ENCODE results near the gene STK26. TPM values are rescaled to one million over a fixed set of nuclear protein-coding genes. Genes with fewer than 3 reads are reported as not detected.
A peak's percentile ranks its signal among the peaks of the same experiment; 100 is the strongest.
"Not testable (repeated sequence)": the region's sequence is repeated elsewhere in the genome, so short reads cannot be mapped to it uniquely, and the experiment has no call there.

The STK26 gene
- total RNA-seq, 1 experiment from 2014 or later: 49.5 TPM

GRCh38 chrX:132004728-132005127 is 18.4 kb upstream of the STK26 start:
- H3K9me3 ChIP-seq (ENCODE audit: low read length): no peaks in the 10 kb centered on the region
- H3K9ac ChIP-seq (ENCODE audit: low read length): no peak overlapping the region
- H3K4me3 ChIP-seq (ENCODE audit: low read length): no peak overlapping the region
- H3K36me3 ChIP-seq (ENCODE audit: insufficient read depth, low read length): no peaks in the 10 kb centered on the region
- no peak overlapping the region for H2AFZ ChIP-seq (ENCODE audit: low read length)
- no peak overlapping the region for H3K27ac ChIP-seq (ENCODE audit: low read length)
- H3K79me2 ChIP-seq (ENCODE audit: low read length): no peaks in the 10 kb centered on the region
- no peaks in the 10 kb centered on the region for H3K9me2 ChIP-seq (replicated peaks; ENCODE audit: insufficient read depth, low read length)
- H4K20me1 ChIP-seq (ENCODE audit: insufficient read depth, low read depth, low read length): no peaks in the 10 kb centered on the region
- no peaks in the 10 kb centered on the region for H3K4me1 ChIP-seq (ENCODE audit: low read length)
- no peak overlapping the region for H3K4me2 ChIP-seq (ENCODE audit: low read depth, low read length, poor library complexity, severe bottlenecking)
- DNase-seq: no peak
- H3K27me3 ChIP-seq (ENCODE audit: low read length): no peaks in the 10 kb centered on the region

GRCh38 chrX:132009350-132009749 is 13.8 kb upstream of the STK26 start:
- no peak overlapping the region for H3K9ac ChIP-seq (ENCODE audit: low read length)
- H3K36me3 ChIP-seq (ENCODE audit: insufficient read depth, low read length): no peaks in the 10 kb centered on the region
- H2AFZ ChIP-seq (ENCODE audit: low read length): no peak overlapping the region
- H3K4me1 ChIP-seq (ENCODE audit: low read length): peaks cover 10% of the 10 kb centered on the region; the same call in 1 of the 2 replicates
- H3K9me3 ChIP-seq (ENCODE audit: low read length): no peaks in the 10 kb centered on the region
- no peak overlapping the region for H3K4me2 ChIP-seq (ENCODE audit: low read depth, low read length, poor library complexity, severe bottlenecking)
- DNase-seq: no peak
- H3K27ac ChIP-seq (ENCODE audit: low read length): no peak overlapping the region
- no peaks in the 10 kb centered on the region for H3K79me2 ChIP-seq (ENCODE audit: low read length)
- H3K27me3 ChIP-seq (ENCODE audit: low read length): no peaks in the 10 kb centered on the region
- no peaks in the 10 kb centered on the region for H4K20me1 ChIP-seq (ENCODE audit: insufficient read depth, low read depth, low read length)
- no peaks in the 10 kb centered on the region for H3K9me2 ChIP-seq (replicated peaks; ENCODE audit: insufficient read depth, low read length)
- no peak overlapping the region for H3K4me3 ChIP-seq (ENCODE audit: low read length)

- H3K4me1 ChIP-seq (ENCODE audit: low read length); H3K9ac ChIP-seq (ENCODE audit: low read length); H3K4me3 ChIP-seq (ENCODE audit: low read length); DNase-seq; H4K20me1 ChIP-seq (ENCODE audit: insufficient read depth, low read depth, low read length); H3K4me2 ChIP-seq (ENCODE audit: low read depth, low read length, poor library complexity, severe bottlenecking); H2AFZ ChIP-seq (ENCODE audit: low read length); H3K27ac ChIP-seq (ENCODE audit: low read length); H3K27me3 ChIP-seq (ENCODE audit: low read length); H3K9me2 ChIP-seq (replicated peaks; ENCODE audit: insufficient read depth, low read length); H3K79me2 ChIP-seq (ENCODE audit: low read length); H3K36me3 ChIP-seq (ENCODE audit: insufficient read depth, low read length); H3K9me3 ChIP-seq (ENCODE audit: low read length): not testable (repeated sequence)
Measured at GRCh38 chrX:132010213-132010612, 12.9 kb upstream of the STK26 start.

- no peak overlapping the region for H3K4me2 ChIP-seq (ENCODE audit: low read depth, low read length, poor library complexity, severe bottlenecking)
Measured at GRCh38 chrX:132015875-132016274, 7.2 kb upstream of the STK26 start.

GRCh38 chrX:132016628-132017430 is 6.3 kb upstream of the STK26 start:
- Histone ChIP-seq H3K27me3 (ENCODE audit: low read length) (no peaks in the 10 kb centered on the region), H2AFZ (ENCODE audit: low read length) (no peak overlapping the region), H3K9ac (ENCODE audit: low read length) (no peak overlapping the region), H3K9me3 (ENCODE audit: low read length) (no peaks in the 10 kb centered on the region), H3K4me3 (ENCODE audit: low read length) (no peak overlapping the region), H3K4me1 (ENCODE audit: low read length) (peaks cover 10% of the 10 kb centered on the region; the same call in 1 of the 2 replicates), H4K20me1 (ENCODE audit: insufficient read depth, low read depth, low read length) (no peaks in the 10 kb centered on the region), H3K9me2 (replicated peaks; ENCODE audit: insufficient read depth, low read length) (no peaks in the 10 kb centered on the region), H3K36me3 (ENCODE audit: insufficient read depth, low read length) (no peaks in the 10 kb centered on the region), H3K79me2 (ENCODE audit: low read length) (no peaks in the 10 kb centered on the region), H3K4me2 (ENCODE audit: low read depth, low read length, poor library complexity, severe bottlenecking) (no peak overlapping the region), H3K27ac (ENCODE audit: low read length) (no peak overlapping the region)
- no peak for DNase-seq

More at GRCh38 chrX:132015875-132016274, 7.2 kb upstream of the STK26 start:
- Histone ChIP-seq H3K9ac (ENCODE audit: low read length) (no peak overlapping the region), H2AFZ (ENCODE audit: low read length) (no peak overlapping the region), H3K79me2 (ENCODE audit: low read length) (no peaks in the 10 kb centered on the region), H3K9me2 (replicated peaks; ENCODE audit: insufficient read depth, low read length) (no peaks in the 10 kb centered on the region), H3K4me1 (ENCODE audit: low read length) (peaks cover 10% of the 10 kb centered on the region; the same call in 1 of the 2 replicates), H3K27ac (ENCODE audit: low read length) (no peak overlapping the region), H3K9me3 (ENCODE audit: low read length) (no peaks in the 10 kb centered on the region), H4K20me1 (ENCODE audit: insufficient read depth, low read depth, low read length) (no peaks in the 10 kb centered on the region), H3K4me3 (ENCODE audit: low read length) (no peak overlapping the region), H3K27me3 (ENCODE audit: low read length) (no peaks in the 10 kb centered on the region), H3K36me3 (ENCODE audit: insufficient read depth, low read length) (no peaks in the 10 kb centered on the region)
- DNase-seq: no peak

DNA sequence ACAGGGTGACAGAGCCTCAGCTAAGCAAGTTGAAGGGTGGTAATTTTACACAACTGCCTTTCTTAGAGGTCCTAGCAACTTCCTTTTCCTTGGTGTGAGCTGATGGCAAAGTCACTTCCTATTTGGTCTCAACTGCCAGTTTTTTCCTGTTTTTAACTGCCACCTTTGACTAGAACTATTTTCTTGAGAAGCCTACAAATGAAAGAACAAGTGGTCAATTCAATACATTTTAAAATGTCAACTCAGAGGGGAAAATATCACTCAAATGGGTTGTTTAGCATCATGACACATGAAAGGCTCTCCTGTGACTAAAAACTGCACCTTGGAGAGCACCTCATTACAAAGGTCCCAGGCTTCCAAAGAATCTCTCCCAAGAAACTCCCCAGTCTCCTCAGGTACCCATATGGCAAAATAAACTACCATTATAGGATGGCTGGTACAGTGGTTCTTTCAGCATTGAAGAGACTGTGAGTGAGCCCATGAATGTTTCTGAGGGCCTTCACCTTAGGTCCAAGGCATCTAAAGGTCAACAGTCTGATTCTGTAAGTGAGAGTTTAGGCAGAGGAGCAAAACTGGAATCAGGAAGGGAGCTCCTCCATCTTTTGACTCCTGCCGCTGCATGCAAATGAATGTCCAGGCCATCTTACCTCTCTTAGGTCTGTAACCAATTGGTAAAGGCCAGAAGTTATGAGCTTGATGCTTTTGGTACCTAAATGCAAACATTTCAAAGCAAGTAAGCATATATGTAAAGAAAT is 5.5 kb upstream of the STK26 start:
- no peak overlapping the region for H3K4me3 ChIP-seq (ENCODE audit: low read length)
- no peak for DNase-seq
- no peak overlapping the region for H2AFZ ChIP-seq (ENCODE audit: low read length)
- H3K36me3 ChIP-seq (ENCODE audit: insufficient read depth, low read length): no peaks in the 10 kb centered on the region
- no peak overlapping the region for H3K27ac ChIP-seq (ENCODE audit: low read length)
- H3K79me2 ChIP-seq (ENCODE audit: low read length): no peaks in the 10 kb centered on the region
- peaks cover 14% of the 10 kb centered on the region; the same call in 1 of the 2 replicates for H3K4me1 ChIP-seq (ENCODE audit: low read length)
- no peaks in the 10 kb centered on the region for H3K27me3 ChIP-seq (ENCODE audit: low read length)
- no peaks in the 10 kb centered on the region for H3K9me2 ChIP-seq (replicated peaks; ENCODE audit: insufficient read depth, low read length)
- no peaks in the 10 kb centered on the region for H3K9me3 ChIP-seq (ENCODE audit: low read length)
- no peak overlapping the region for H3K4me2 ChIP-seq (ENCODE audit: low read depth, low read length, poor library complexity, severe bottlenecking)
- H4K20me1 ChIP-seq (ENCODE audit: insufficient read depth, low read depth, low read length): no peaks in the 10 kb centered on the region
- no peak overlapping the region for H3K9ac ChIP-seq (ENCODE audit: low read length)

DNA sequence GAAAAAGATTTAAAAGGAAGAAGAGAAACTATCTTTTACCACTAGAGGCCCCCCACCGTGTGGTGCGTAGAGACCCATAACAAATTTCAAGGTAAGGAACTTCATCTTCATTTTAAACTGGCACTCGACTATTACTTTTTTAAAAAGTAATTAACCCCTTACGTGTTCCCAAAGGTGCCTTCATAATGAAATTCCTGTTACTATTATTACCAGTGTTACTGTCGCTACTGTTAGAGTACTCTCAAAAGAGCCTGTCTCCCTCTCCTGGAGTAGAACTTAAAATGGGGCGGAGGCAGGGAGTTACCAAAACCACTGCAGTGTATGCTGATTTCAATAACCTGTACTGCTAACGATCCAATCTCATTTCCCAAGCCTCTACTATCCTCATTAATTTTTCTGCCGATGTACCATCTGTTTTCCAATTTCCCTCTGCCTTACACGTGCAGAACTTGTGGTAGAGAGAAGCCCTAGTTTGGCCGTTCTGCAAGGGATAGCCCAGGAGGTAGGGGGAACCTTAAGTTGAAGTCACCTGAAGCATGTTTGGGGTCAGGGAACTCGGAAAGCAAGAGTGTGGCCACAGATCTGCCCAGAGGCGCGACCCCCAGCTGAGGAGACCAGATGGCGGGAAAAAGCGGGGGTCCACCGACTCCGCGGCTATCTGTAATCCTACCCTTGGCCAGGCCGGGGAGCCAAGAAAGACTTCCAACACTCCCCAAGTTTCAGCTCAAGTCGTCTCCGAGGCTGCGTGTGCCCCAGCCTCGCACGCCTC is 720 bp upstream of the STK26 start:
- H3K4me1 ChIP-seq (ENCODE audit: low read length): peaks cover 21% of the 10 kb centered on the region
- 0 out of 2 replicates have a peak, but pooled peaks cover 3% of the 10 kb centered on the region for H3K36me3 ChIP-seq (ENCODE audit: insufficient read depth, low read length)
- no peaks in the 10 kb centered on the region for H4K20me1 ChIP-seq (ENCODE audit: insufficient read depth, low read depth, low read length)
- H3K27ac ChIP-seq (ENCODE audit: low read length): no peak overlapping the region
- H3K79me2 ChIP-seq (ENCODE audit: low read length): peaks cover 37% of the 10 kb centered on the region
- no peaks in the 10 kb centered on the region for H3K9me2 ChIP-seq (replicated peaks; ENCODE audit: insufficient read depth, low read length)
- peak overlapping the region; percentile 39; the same call in 1 of the 2 replicates for H2AFZ ChIP-seq (ENCODE audit: low read length)
- H3K4me2 ChIP-seq (ENCODE audit: low read depth, low read length, poor library complexity, severe bottlenecking): peak overlapping the region; percentile 68
- H3K27me3 ChIP-seq (ENCODE audit: low read length): no peaks in the 10 kb centered on the region
- H3K9me3 ChIP-seq (ENCODE audit: low read length): no peaks in the 10 kb centered on the region
- DNase-seq: peak; percentile 59
- H3K4me3 ChIP-seq (ENCODE audit: low read length): peak overlapping the region; percentile 78
- H3K9ac ChIP-seq (ENCODE audit: low read length): peak overlapping the region; percentile 82

Data from Karpas-422 (cell line).